Urinary bladder (tissue), 4 donors: ENCODE measurements around the gene IDH2. TPM values are rescaled to one million over a fixed set of nuclear protein-coding genes. Genes with fewer than 3 reads are reported as not detected.

Experiments
- DNase-seq: peaks from one replicate; pipeline ENCODE4 v3.0.0-alpha.2; 2015; ENCODE audit errors: extremely low spot score
- H3K27ac ChIP-seq: one replicate; pipeline ENCODE4 v1.5.1; 2013; ENCODE audit warnings: low read depth, mild to moderate bottlenecking, moderate library complexity
- H3K36me3 ChIP-seq: one replicate; pipeline ENCODE4 v1.6.1; 2013; ENCODE audit warnings: mild to moderate bottlenecking, moderate library complexity; ENCODE audit not compliant: insufficient read depth
- H3K4me1 ChIP-seq: one replicate; pipeline ENCODE4 v1.6.1; 2013; ENCODE audit warnings: mild to moderate bottlenecking, moderate library complexity; ENCODE audit not compliant: insufficient read depth
- H3K4me3 ChIP-seq: one replicate; pipeline ENCODE4 v1.5.1; 2013; ENCODE audit warnings: low read depth, low read length
- WGBS: extraction: QIAGEN DNeasy Blood & Tissue Kit; methylation state at CpG from one replicate; pipeline ENCODE4 v1.1.7; 2013; 5-methylcytosine and 5-hydroxymethylcytosine counted together
- polyA plus RNA-seq: library from polyadenylated mRNA; stranded (reverse); fragments of 200-250 nt; gene quantifications from one replicate; pipeline ENCODE4 v1.2.3, GENCODE V29; 2013
- total RNA-seq: library from RNA; depleted of rRNA; stranded (reverse); fragments of >200 nt; gene quantifications from one replicate; pipeline ENCODE4 v1.2.3, GENCODE V29; 2014
- donor health status: healthy with polysubstance abuse.
- donor health status: healthy.

IDH2 gene
- total and polyA plus RNA-seq, 2 donors: 85.0 to 105 TPM

- Histone ChIP-seq H3K4me1 (no peaks in the 10 kb centered on the region), H3K4me3 (no peak overlapping the region), H3K27ac (no peak overlapping the region), H3K36me3 (no peaks in the 10 kb centered on the region)
- DNase-seq: no peak
- WGBS: 95% methylated on average over 4 of the region's 4 CpGs
Measured at GRCh38 chr15:90044916-90045371, 57.3 kb downstream of the IDH2 start.

- Histone ChIP-seq H3K4me1 (no peaks in the 10 kb centered on the region), H3K27ac (no peak overlapping the region), H3K4me3 (no peak overlapping the region), H3K36me3 (no peaks in the 10 kb centered on the region)
- 92% methylated on average over 14 of the region's 14 CpGs for WGBS
- DNase-seq: no peak
Measured at GRCh38 chr15:90044191-90044590, 58.1 kb downstream of the IDH2 start.

GRCh38 chr15:90043530-90044010, 58.7 kb downstream of the IDH2 start:
- H3K4me3 ChIP-seq: no peak overlapping the region
- H3K4me1 ChIP-seq: no peaks in the 10 kb centered on the region
- WGBS: 91% methylated on average over 5 of the region's 5 CpGs
- DNase-seq: no peak
- no peaks in the 10 kb centered on the region for H3K36me3 ChIP-seq
- H3K27ac ChIP-seq: no peak overlapping the region

- WGBS: 89% methylated on average over 27 of the region's 27 CpGs
- H3K4me1 ChIP-seq: no peaks in the 10 kb centered on the region
- no peak overlapping the region for H3K4me3 ChIP-seq
- H3K27ac ChIP-seq: no peak overlapping the region
- H3K36me3 ChIP-seq: no peaks in the 10 kb centered on the region
- no peak for DNase-seq
Measured at GRCh38 chr15:90042766-90043529, 59.3 kb downstream of the IDH2 start.

DNA sequence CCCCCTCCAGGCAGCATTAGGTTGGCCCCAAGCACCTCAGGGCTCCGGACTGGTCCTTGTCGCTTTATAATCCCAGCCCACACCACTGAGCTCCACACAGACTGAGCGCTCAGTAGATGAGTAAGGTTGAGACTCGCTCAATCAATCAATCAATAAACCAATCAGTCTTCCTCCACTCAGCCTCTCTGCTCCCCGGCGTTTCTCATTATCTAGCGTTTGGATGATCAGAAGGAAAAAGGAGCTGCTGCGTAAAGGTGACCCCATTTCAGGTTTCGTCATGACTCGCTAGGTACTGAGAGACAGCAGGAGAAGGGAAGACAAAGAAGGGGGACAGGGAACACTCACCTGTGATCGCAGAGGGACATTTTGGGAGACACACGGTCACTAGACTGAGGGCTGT, 59.9 kb downstream of the IDH2 start:
- no peaks in the 10 kb centered on the region for H3K4me1 ChIP-seq
- 97% methylated on average over 12 of the region's 12 CpGs for WGBS
- H3K36me3 ChIP-seq: no peaks in the 10 kb centered on the region
- H3K27ac ChIP-seq: no peak overlapping the region
- no peak for DNase-seq
- no peak overlapping the region for H3K4me3 ChIP-seq

GRCh38 chr15:90040618-90041017, 61.6 kb downstream of the IDH2 start:
- no peak overlapping the region for H3K27ac ChIP-seq
- WGBS: 58% methylated on average over 6 of the region's 6 CpGs
- no peak for DNase-seq
- H3K4me1 ChIP-seq: no peaks in the 10 kb centered on the region
- no peak overlapping the region for H3K4me3 ChIP-seq
- H3K36me3 ChIP-seq: no peaks in the 10 kb centered on the region

GRCh38 chr15:90039996-90040395, 62.3 kb downstream of the IDH2 start:
- Histone ChIP-seq H3K27ac (no peak overlapping the region), H3K36me3 (no peaks in the 10 kb centered on the region), H3K4me1 (no peaks in the 10 kb centered on the region), H3K4me3 (no peak overlapping the region)
- 61% methylated on average over 5 of the region's 5 CpGs for WGBS
- no peak for DNase-seq

DNA sequence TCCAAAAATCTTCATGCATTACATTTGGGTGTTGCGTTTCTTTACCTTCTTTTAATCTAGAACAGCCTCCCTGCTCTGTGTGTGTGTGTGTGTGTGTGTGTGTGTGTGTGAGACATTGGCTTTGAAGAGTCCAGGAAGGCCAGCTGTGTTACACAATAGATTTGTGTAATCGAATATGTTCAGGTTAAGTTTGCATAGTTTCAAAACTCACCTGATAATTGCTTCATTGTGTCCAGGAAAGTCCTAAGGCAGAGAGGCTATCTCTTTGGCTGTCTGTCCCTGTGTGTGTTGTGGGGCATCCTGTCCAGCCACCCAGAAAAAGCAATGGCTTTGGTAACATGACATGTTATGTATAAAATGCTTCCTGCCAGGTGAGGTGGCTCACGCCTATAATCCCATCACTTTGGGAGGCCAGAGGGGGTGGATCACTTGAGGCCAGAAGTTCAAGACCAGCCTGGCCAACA, 63.6 kb downstream of the IDH2 start:
- Histone ChIP-seq H3K36me3 (no peaks in the 10 kb centered on the region), H3K4me1 (no peaks in the 10 kb centered on the region), H3K4me3 (no peak overlapping the region), H3K27ac (no peak overlapping the region)
- DNase-seq: no peak
- WGBS: 88% methylated on average over 3 of the region's 3 CpGs

- DNase-seq: no peak
- WGBS: 80% methylated on average over 14 of the region's 14 CpGs
- no peak overlapping the region for H3K4me3 ChIP-seq
- H3K36me3 ChIP-seq: no peaks in the 10 kb centered on the region
- H3K27ac ChIP-seq: no peak overlapping the region
- no peaks in the 10 kb centered on the region for H3K4me1 ChIP-seq
Measured at GRCh38 chr15:90037961-90038631, 64.2 kb downstream of the IDH2 start.

GRCh38 chr15:90037511-90037860, 64.8 kb downstream of the IDH2 start:
- WGBS: 74% methylated on average over 5 of the region's 5 CpGs
- Histone ChIP-seq H3K36me3 (no peaks in the 10 kb centered on the region), H3K4me1 (no peaks in the 10 kb centered on the region), H3K4me3 (no peak overlapping the region), H3K27ac (no peak overlapping the region)
- DNase-seq: no peak

DNA sequence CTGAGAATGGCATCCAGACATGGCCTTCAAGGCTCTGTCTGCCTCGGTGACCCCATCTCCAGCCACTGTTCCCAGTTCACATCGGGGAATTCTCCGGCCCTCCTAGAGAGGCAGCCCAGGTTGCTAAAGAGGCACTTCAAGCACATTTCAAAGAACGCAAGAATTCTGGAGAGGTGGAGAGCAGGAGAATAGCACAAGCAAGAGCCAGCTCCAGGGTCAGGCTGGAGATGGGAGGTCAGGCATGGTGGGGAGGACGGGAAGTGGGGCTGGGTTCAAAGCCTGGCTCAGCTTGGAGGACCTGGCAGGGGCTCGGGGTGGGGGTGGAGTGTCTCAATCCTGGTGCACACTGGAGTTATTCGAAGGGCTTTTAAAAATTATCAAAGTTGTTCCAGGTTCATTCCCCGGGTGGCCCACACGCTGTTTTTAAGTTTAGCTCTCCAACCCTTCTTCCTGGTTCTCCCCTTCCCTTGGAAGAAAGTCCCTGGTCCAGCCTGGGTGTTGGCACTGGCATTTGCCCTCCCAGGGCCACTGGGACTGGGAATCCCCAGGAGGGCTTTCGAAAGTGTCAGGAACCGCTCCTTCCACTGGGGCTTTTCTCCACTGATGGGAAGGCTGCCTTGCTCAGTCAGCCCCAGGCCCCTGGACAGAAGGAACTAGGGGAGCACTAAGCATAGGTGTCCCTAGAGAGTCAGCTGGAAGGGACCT, 65.3 kb downstream of the IDH2 start:
- DNase-seq: no peak
- H3K4me1 ChIP-seq: no peaks in the 10 kb centered on the region
- H3K36me3 ChIP-seq: no peaks in the 10 kb centered on the region
- 80% methylated on average over 11 of the region's 11 CpGs for WGBS
- H3K4me3 ChIP-seq: no peak overlapping the region
- no peak overlapping the region for H3K27ac ChIP-seq

DNA sequence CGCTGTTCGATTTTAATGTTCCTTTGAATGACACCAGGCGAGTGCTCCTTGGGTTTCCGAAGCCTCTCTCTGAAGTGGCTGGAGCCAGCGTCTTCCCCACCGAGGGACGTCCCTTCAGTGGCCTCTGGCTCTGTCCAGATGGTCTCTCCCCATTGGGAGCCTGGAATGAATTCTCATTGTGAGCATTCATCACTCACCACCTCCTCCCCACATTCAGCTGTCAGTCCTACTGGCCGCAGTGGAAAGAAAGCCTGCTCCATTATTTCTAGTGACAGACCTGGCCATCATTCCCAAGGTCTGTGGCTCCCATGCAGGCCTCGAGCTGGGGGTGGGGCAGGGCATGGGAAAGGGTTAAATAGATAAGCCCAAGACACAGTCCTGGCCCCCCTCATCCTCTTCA, 65.9 kb downstream of the IDH2 start:
- Histone ChIP-seq H3K36me3 (no peaks in the 10 kb centered on the region), H3K27ac (no peak overlapping the region), H3K4me3 (no peak overlapping the region), H3K4me1 (no peaks in the 10 kb centered on the region)
- DNase-seq: no peak
- 82% methylated on average over 9 of the region's 9 CpGs for WGBS

- DNase-seq: no peak
- Histone ChIP-seq H3K4me1 (no peaks in the 10 kb centered on the region), H3K36me3 (no peaks in the 10 kb centered on the region), H3K4me3 (no peak overlapping the region), H3K27ac (no peak overlapping the region)
- 82% methylated on average over 10 of the region's 10 CpGs for WGBS
Measured at GRCh38 chr15:90035840-90036230, 66.4 kb downstream of the IDH2 start.
